Measurements from ENCODE around the gene PARD3.

PARD3 gene

DNA sequence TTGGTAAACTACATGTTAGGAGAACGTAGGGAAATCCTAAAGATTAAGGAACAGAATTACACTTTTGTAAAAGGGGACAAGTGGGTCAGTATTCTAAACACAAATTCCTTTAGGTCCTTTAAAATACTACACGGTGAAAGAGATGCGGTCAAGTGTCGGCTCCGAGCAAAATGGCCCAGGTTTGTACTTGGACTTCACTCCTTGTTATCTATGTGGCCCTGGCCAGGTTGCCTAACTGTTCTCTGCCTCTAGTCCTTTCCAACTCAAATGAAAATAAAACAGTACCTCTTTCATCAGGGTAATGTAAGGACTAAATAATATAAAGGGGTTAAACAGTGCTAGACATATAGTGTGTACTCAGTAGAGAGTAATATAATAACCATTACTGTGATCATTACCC lies 344.8 kb downstream of the PARD3 start:
- H3K79me2 ChIP-seq (ENCODE audit: insufficient read depth, low read length) = no peaks in the 10 kb centered on the region
- H3F3A ChIP-seq (ENCODE audit: insufficient read depth) = no peaks in the 10 kb centered on the region
- H3K9me2 ChIP-seq (replicated peaks; ENCODE audit: insufficient read depth, low read length) = no peaks in the 10 kb centered on the region
- no peaks in the 10 kb centered on the region for H4K20me1 ChIP-seq (ENCODE audit: low read depth, low read length)
- no peak for TF ChIP-seq EZH2phosphoT487 (conservative IDR thresholded peaks at IDR 0.05; ENCODE audit: low read length)
- no peak overlapping the region for H3K4me3 ChIP-seq (ENCODE audit: insufficient read depth, low read length, poor library complexity, severe bottlenecking)
- H3K27me3 ChIP-seq (ENCODE audit: low read length) = no peaks in the 10 kb centered on the region
- H3K27ac ChIP-seq (ENCODE audit: low read depth, low read length) = no peak overlapping the region
- H2AFZ ChIP-seq (ENCODE audit: low read depth, low read length, severe bottlenecking) = no peak overlapping the region
- H3K9ac ChIP-seq (ENCODE audit: low read length) = no peak overlapping the region
- H3K9me3 ChIP-seq (ENCODE audit: insufficient read depth, low read length) = no peaks in the 10 kb centered on the region
- H3K36me3 ChIP-seq (ENCODE audit: low read length) = no peaks in the 10 kb centered on the region
- no peak overlapping the region for H3K4me2 ChIP-seq (ENCODE audit: low read depth, low read length, poor library complexity, severe bottlenecking)

GRCh38 chr10:34469446-34469845 lies 345.6 kb downstream of the PARD3 start:
- Histone ChIP-seq H3K9me2 (replicated peaks; ENCODE audit: insufficient read depth, low read length) (no peaks in the 10 kb centered on the region), H4K20me1 (ENCODE audit: low read depth, low read length) (no peaks in the 10 kb centered on the region), H3K9ac (ENCODE audit: low read length) (no peak overlapping the region), H3K27me3 (ENCODE audit: low read length) (no peaks in the 10 kb centered on the region), H3K4me2 (ENCODE audit: low read depth, low read length, poor library complexity, severe bottlenecking) (no peak overlapping the region), H2AFZ (ENCODE audit: low read depth, low read length, severe bottlenecking) (no peak overlapping the region), H3K36me3 (ENCODE audit: low read length) (no peaks in the 10 kb centered on the region), H3K27ac (ENCODE audit: low read depth, low read length) (no peak overlapping the region), H3K4me3 (ENCODE audit: insufficient read depth, low read length, poor library complexity, severe bottlenecking) (no peak overlapping the region), H3F3A (ENCODE audit: insufficient read depth) (no peaks in the 10 kb centered on the region), H3K79me2 (ENCODE audit: insufficient read depth, low read length) (no peaks in the 10 kb centered on the region), H3K9me3 (ENCODE audit: insufficient read depth, low read length) (no peaks in the 10 kb centered on the region)
- no peak for TF ChIP-seq CTCF (IDR thresholded peaks at IDR 0.05; ENCODE audit: insufficient read depth, low read length, poor library complexity, severe bottlenecking)
- TF ChIP-seq EZH2phosphoT487 (conservative IDR thresholded peaks at IDR 0.05; ENCODE audit: low read length) = no peak

GRCh38 chr10:34467902-34468301 lies 347.2 kb downstream of the PARD3 start:
- Histone ChIP-seq H3K27ac (ENCODE audit: low read depth, low read length) (no peak overlapping the region), H3F3A (ENCODE audit: insufficient read depth) (no peaks in the 10 kb centered on the region), H3K9me2 (replicated peaks; ENCODE audit: insufficient read depth, low read length) (no peaks in the 10 kb centered on the region), H4K20me1 (ENCODE audit: low read depth, low read length) (no peaks in the 10 kb centered on the region), H3K4me2 (ENCODE audit: low read depth, low read length, poor library complexity, severe bottlenecking) (no peak overlapping the region), H3K36me3 (ENCODE audit: low read length) (no peaks in the 10 kb centered on the region), H3K4me3 (ENCODE audit: insufficient read depth, low read length, poor library complexity, severe bottlenecking) (no peak overlapping the region), H3K79me2 (ENCODE audit: insufficient read depth, low read length) (no peaks in the 10 kb centered on the region), H3K9ac (ENCODE audit: low read length) (no peak overlapping the region), H3K9me3 (ENCODE audit: insufficient read depth, low read length) (no peaks in the 10 kb centered on the region), H2AFZ (ENCODE audit: low read depth, low read length, severe bottlenecking) (no peak overlapping the region), H3K27me3 (ENCODE audit: low read length) (no peaks in the 10 kb centered on the region)
- TF ChIP-seq CTCF (IDR thresholded peaks at IDR 0.05; ENCODE audit: insufficient read depth, low read length, poor library complexity, severe bottlenecking) (no peak), EZH2phosphoT487 (conservative IDR thresholded peaks at IDR 0.05; ENCODE audit: low read length) (no peak)

DNA sequence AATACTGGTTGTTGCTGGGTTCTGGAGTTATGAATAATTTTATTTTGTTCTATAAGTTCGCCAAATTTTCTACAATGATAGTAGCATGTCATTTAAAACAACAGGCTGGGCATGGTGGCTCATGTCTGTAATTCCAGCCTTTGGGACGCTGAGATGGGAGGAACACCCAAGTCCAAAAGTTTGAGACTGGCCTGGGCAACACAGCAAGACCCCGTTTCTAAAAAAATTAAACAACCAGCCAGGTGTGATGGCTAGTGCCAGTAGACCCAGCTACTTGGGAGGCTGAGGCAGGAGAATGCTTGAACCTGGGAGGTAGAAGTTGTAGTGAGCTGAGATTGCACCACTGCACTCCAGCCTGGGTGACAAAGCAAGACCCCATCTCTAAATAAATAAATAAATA lies 347.7 kb downstream of the PARD3 start:
- Histone ChIP-seq H3K27ac (ENCODE audit: low read depth, low read length) (no peak overlapping the region), H3K27me3 (ENCODE audit: low read length) (no peaks in the 10 kb centered on the region), H3K79me2 (ENCODE audit: insufficient read depth, low read length) (no peaks in the 10 kb centered on the region), H3K36me3 (ENCODE audit: low read length) (no peaks in the 10 kb centered on the region), H3F3A (ENCODE audit: insufficient read depth) (no peaks in the 10 kb centered on the region), H3K4me3 (ENCODE audit: insufficient read depth, low read length, poor library complexity, severe bottlenecking) (no peak overlapping the region), H4K20me1 (ENCODE audit: low read depth, low read length) (no peaks in the 10 kb centered on the region), H3K9me3 (ENCODE audit: insufficient read depth, low read length) (no peaks in the 10 kb centered on the region), H3K9ac (ENCODE audit: low read length) (no peak overlapping the region), H3K9me2 (replicated peaks; ENCODE audit: insufficient read depth, low read length) (no peaks in the 10 kb centered on the region), H2AFZ (ENCODE audit: low read depth, low read length, severe bottlenecking) (no peak overlapping the region), H3K4me2 (ENCODE audit: low read depth, low read length, poor library complexity, severe bottlenecking) (no peak overlapping the region)
- TF ChIP-seq CTCF (IDR thresholded peaks at IDR 0.05; ENCODE audit: insufficient read depth, low read length, poor library complexity, severe bottlenecking) (no peak), EZH2phosphoT487 (conservative IDR thresholded peaks at IDR 0.05; ENCODE audit: low read length) (no peak)
